K562 (cell line): Measurements from ENCODE around the gene ZNF74. TPM values are rescaled to one million over a fixed set of nuclear protein-coding genes. Genes with fewer than 3 reads are reported as not detected.

Experiments used
- BCLAF1 ChIP-seq, 2 experiments: fragments of 450-650 bp in 1 of 2; IDR thresholded peaks; 2 replicates each; pipeline ENCODE4 v1.6.1; 2011 to 2017; ENCODE audit warnings: low read depth in 2 of 2, antibody characterized with exemption in 1 of 2, borderline replicate concordance in 1 of 2, low read length in 1 of 2, mild to moderate bottlenecking in 1 of 2, mixed read lengths in 1 of 2; ENCODE audit not compliant: control insufficient read depth in 1 of 2
- BDP1 ChIP-seq: IDR thresholded peaks from 3 replicates; pipeline ENCODE4 v1.6.1; 2011; ENCODE audit not compliant: insufficient read length, insufficient read depth
- CHCHD3 ChIP-seq: fragments of 250-450 bp; sonication (Bioruptor Pico); IDR thresholded peaks from 2 replicates; pipeline ENCODE4 v2.1.2; 2022; ENCODE audit warnings: mild to moderate bottlenecking
- ERF ChIP-seq: fragments of 450-650 bp; formaldehyde crosslinking; IDR thresholded peaks from 2 replicates; pipeline ENCODE4 v1.4.0; 2020; ENCODE audit warnings: mild to moderate bottlenecking, mixed read lengths
- FOS ChIP-seq: IDR thresholded peaks from 3 replicates; pipeline ENCODE4 v1.6.1; 2011; ENCODE audit not compliant: insufficient read length; ENCODE audit errors: extremely low read depth
- GATAD2A ChIP-seq: fragments of 450-650 bp; IDR thresholded peaks from 2 replicates; pipeline ENCODE4 v1.6.1; 2017
- GTF2A2 ChIP-seq: IDR thresholded peaks from 2 replicates; pipeline ENCODE4 v1.6.1; 2016; ENCODE audit warnings: mild to moderate bottlenecking, missing genetic modification characterization, missing compliant biosample characterization
- HNRNPH1 ChIP-seq: fragments of 200-400 bp; formaldehyde crosslinking; optimal IDR thresholded peaks from 2 replicates; pipeline ENCODE3; 2017; ENCODE audit warnings: low read depth, mild to moderate bottlenecking, low read length, moderate library complexity
- ILK ChIP-seq: fragments of 450-650 bp; IDR thresholded peaks from 2 replicates; pipeline ENCODE4 v1.6.1; 2016; ENCODE audit warnings: missing genetic modification characterization, low read depth, mild to moderate bottlenecking, missing compliant biosample characterization, moderate library complexity, borderline replicate concordance
- KHSRP ChIP-seq: fragments of 450-650 bp; IDR thresholded peaks from 2 replicates; pipeline ENCODE4 v1.6.1; 2017
- KLF13 ChIP-seq: fragments of 450-650 bp; IDR thresholded peaks from 2 replicates; pipeline ENCODE4 v1.6.1; 2016; ENCODE audit warnings: missing genetic modification characterization, low read depth, mild to moderate bottlenecking, missing compliant biosample characterization, moderate library complexity, borderline replicate concordance
- MAFG ChIP-seq: fragments of 450-650 bp; conservative IDR thresholded peaks from 2 replicates; pipeline ENCODE4 v1.6.1; 2016; ENCODE audit warnings: missing genetic modification characterization, missing compliant biosample characterization
- MTA3 ChIP-seq: fragments of 450-650 bp; formaldehyde crosslinking; IDR thresholded peaks from 2 replicates; pipeline ENCODE4 v1.6.1; 2017; ENCODE audit warnings: mild to moderate bottlenecking, borderline replicate concordance
- OTX1 ChIP-seq: fragments of 450-650 bp; formaldehyde crosslinking; IDR thresholded peaks from 2 replicates; pipeline ENCODE4 v1.4.0; 2022; ENCODE audit warnings: mild to moderate bottlenecking
- PML ChIP-seq: IDR thresholded peaks from 2 replicates; pipeline ENCODE4 v1.6.1; 2012; ENCODE audit warnings: low read length, inconsistent platforms
- SMAD3 ChIP-seq: fragments of 450-650 bp; formaldehyde crosslinking; conservative IDR thresholded peaks from 2 replicates; pipeline ENCODE4 v1.4.0; 2020; ENCODE audit warnings: mild to moderate bottlenecking
- SMARCA4 ChIP-seq: fragments of 450-650 bp; IDR thresholded peaks from 2 replicates; pipeline ENCODE4 v1.6.1; 2016
- USF2 ChIP-seq: sonication (generic); formaldehyde crosslinking; IDR thresholded peaks from 2 replicates; pipeline ENCODE4 v1.5.0; 2020; ENCODE audit warnings: missing genetic modification reagents
- ZNF197 ChIP-seq: fragments of 200-800 bp; sonication (Bioruptor generic); IDR thresholded peaks from 2 replicates; pipeline ENCODE4 v1.6.1; 2016; ENCODE audit warnings: low read depth, missing genetic modification characterization, missing compliant biosample characterization
- ZNF282 ChIP-seq: sonication (generic); formaldehyde crosslinking; IDR thresholded peaks from 2 replicates; pipeline ENCODE4 v1.8.1; 2023; ENCODE audit warnings: missing genetic modification reagents
- ZNF311 ChIP-seq: fragments of 250-450 bp; sonication (Bioruptor Pico); IDR thresholded peaks from 2 replicates; pipeline ENCODE4 v1.4.0; 2020; ENCODE audit warnings: mild to moderate bottlenecking, moderate library complexity
- polyA plus RNA-seq, 8 experiments: library from polyadenylated mRNA; depleted of rRNA in 4 of 8; stranded (reverse) in 5 of 8; unstranded in 3 of 8; fragments of >200 nt; fragmentation: Nextera tagmentation in 2 of 8; fragmentation: Illumina TruSeq in 1 of 8; extraction: Ambion mirVana in 2 of 8; extraction: Trizol in 1 of 8; gene quantifications; 2 replicates each; pipeline versions ENCODE4 v1.2.1 to v1.2.3, GENCODE V29; 2011 to 2014; ENCODE audit warnings: inconsistent platforms in 1 of 8, missing spikeins in 1 of 8
- total RNA-seq, 7 experiments: library from RNA; depleted of rRNA in 6 of 7; stranded (reverse); fragments of >200 nt in 6 of 7; fragmentation: Illumina TruSeq in 2 of 7; extraction: Trizol in 2 of 7; gene quantifications; 2 replicates each; pipeline versions ENCODE4 v1.2.1 to v1.2.3, GENCODE V29; 2011 to 2021; ENCODE audit warnings: low replicate concordance in 1 of 7
- TF ChIP-seq, protein P1 (sequence below): fragments of 450-650 bp; formaldehyde crosslinking; IDR thresholded peaks from 2 replicates; pipeline ENCODE4 v1.4.0; 2020; ENCODE audit warnings: mild to moderate bottlenecking
- TF ChIP-seq, protein P2 (sequence below): fragments of 450-650 bp; formaldehyde crosslinking; IDR thresholded peaks from 2 replicates; pipeline ENCODE4 v1.4.0; 2020; ENCODE audit warnings: mild to moderate bottlenecking, moderate library complexity

ZNF74 gene
- total and polyA plus RNA-seq, 9 of the 15 experiments (the other 6 are each of a cell fraction or from before 2014, with no cell fraction given): 2.4 to 53.5 (median 31.5) TPM

DNA sequence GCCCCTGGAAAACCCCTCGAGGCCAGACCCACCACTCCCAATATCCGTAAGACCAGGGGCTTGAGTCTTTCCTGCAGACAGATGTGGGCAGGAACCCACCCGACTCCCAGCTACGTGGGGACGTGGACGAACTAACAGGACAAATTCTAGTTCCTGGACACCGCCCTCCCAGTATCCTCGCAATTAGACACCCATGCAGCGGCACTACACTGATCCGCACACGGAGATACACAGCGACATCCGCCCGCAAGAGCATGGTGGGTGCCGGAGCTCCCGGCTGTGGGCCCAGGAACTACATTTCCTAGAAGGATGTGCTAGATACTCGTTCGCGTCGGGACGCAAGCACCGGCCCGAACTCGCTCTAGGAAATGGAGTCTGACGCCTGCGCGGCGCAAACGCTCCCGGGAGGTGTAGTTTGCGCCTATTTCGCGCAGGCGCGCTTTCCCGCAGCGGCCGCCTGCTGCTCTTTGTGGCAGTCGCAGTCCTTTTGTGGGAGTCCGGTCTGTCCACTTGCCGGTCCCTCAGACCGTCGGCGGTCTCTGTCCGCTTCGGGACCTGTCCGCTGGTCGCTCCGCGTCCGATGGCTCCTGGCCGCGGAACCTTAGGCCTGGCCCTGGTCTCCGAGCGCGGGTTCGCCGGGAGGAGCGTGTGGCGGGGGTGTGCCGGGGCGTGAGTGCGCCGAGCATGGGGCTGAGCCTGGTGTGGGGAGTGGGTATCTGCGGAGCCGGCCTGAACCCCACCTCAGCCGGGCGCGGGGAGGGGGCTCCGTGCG lies at the start of gene ZNF74 (continued):
- TF ChIP-seq ZNF311 (CRISPR knock-in tag) (peak; percentile 78; the same call in 1 of the 2 replicates), KLF13 (tag) (peak; percentile 89), MAFG (no peak), PML (peak; percentile 90), ILK (tag) (no peak), BCLAF1 (IDR thresholded peaks at IDR 0.05; ENCODE audit: borderline replicate concordance in 1 of 2, control insufficient read depth in 1 of 2, low read depth in 2 of 2, low read length in 1 of 2) (peak in 1 of 2 experiments; percentile 88; a peak in 2 of 4 replicates), SMARCA4 (no peak), OTX1 (0 out of 2 replicates have a peak, but pooled peaks have one; percentile 62), KHSRP (no peak), FOS (no peak), ZNF282 (no peak), BDP1 (no peak), ZNF197 (CRISPR knock-in tag) (no peak), MTA3 (no peak), SMAD3 (CRISPR knock-in tag) (peak; percentile 20; the same call in 1 of the 2 replicates), GTF2A2 (tag) (0 out of 2 replicates have a peak, but pooled peaks have one; percentile 59), ERF (CRISPR knock-in tag) (peak; percentile 87; the same call in 1 of the 2 replicates), CHCHD3 (CRISPR knock-in tag) (peak; percentile 32; the same call in 1 of the 2 replicates), GATAD2A (no peak), HNRNPH1 (no peak), USF2 (no peak)
- TF ChIP-seq, protein P1, sequence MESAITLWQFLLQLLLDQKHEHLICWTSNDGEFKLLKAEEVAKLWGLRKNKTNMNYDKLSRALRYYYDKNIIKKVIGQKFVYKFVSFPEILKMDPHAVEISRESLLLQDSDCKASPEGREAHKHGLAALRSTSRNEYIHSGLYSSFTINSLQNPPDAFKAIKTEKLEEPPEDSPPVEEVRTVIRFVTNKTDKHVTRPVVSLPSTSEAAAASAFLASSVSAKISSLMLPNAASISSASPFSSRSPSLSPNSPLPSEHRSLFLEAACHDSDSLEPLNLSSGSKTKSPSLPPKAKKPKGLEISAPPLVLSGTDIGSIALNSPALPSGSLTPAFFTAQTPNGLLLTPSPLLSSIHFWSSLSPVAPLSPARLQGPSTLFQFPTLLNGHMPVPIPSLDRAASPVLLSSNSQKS (CRISPR knock-in tag): no peak
- TF ChIP-seq, protein P2, sequence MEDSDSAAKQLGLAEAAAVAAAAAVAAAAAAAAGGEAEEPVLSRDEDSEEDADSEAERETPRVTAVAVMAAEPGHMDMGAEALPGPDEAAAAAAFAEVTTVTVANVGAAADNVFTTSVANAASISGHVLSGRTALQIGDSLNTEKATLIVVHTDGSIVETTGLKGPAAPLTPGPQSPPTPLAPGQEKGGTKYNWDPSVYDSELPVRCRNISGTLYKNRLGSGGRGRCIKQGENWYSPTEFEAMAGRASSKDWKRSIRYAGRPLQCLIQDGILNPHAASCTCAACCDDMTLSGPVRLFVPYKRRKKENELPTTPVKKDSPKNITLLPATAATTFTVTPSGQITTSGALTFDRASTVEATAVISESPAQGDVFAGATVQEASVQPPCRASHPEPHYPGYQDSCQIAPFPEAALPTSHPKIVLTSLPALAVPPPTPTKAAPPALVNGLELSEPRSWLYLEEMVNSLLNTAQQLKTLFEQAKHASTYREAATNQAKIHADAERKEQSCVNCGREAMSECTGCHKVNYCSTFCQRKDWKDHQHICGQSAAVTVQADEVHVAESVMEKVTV (CRISPR knock-in tag): 0 out of 2 replicates have a peak, but pooled peaks have one; percentile 26
